CD4-positive, alpha-beta memory T cell (primary cell): ENCODE data around the gene PEF1. TPM values are rescaled to one million over a fixed set of nuclear protein-coding genes. Genes with fewer than 3 reads are reported as not detected.
A peak's percentile ranks its signal among the peaks of the same experiment; 100 is the strongest.

Experiments
- CTCF ChIA-PET: fragments of 350-600 bp; sonication (Branson Sonifier 250); formaldehyde crosslinking; loops from one replicate; lab custom pipeline; 2021; ENCODE audit warnings: inconsistent platforms; ENCODE audit not compliant: partially characterized antibody; lab: Charles Lee
- POLR2A ChIA-PET: fragments of 350-600 bp; sonication (Branson Sonifier 250); formaldehyde crosslinking; loops from one replicate; lab custom pipeline; 2021; ENCODE audit not compliant: partially characterized antibody; lab: Charles Lee
- DNase-seq, 5 donors: peaks; one replicate each; pipeline versions ENCODE4 v3.0.0 to v3.0.0-alpha.2; 2020 to 2022; ENCODE audit warnings: mixed read lengths in 1 of 5
- H3K27ac ChIP-seq: one replicate; pipeline ENCODE4 v1.7.0; 2013; ENCODE audit warnings: low read depth, low read length
- H3K27me3 ChIP-seq: 2 replicates; pipeline ENCODE4 v1.7.0; 2013; ENCODE audit warnings: mild to moderate bottlenecking, low read length, moderate library complexity; ENCODE audit not compliant: insufficient read depth
- H3K36me3 ChIP-seq: 2 replicates; pipeline ENCODE4 v1.7.0; 2013; ENCODE audit warnings: mild to moderate bottlenecking, low read length, moderate library complexity; ENCODE audit not compliant: insufficient read depth
- H3K4me1 ChIP-seq: 2 replicates; pipeline ENCODE4 v1.7.0; 2013; ENCODE audit warnings: mild to moderate bottlenecking, low read length, moderate library complexity; ENCODE audit not compliant: insufficient read depth
- H3K4me3 ChIP-seq, 2 donors: one replicate each; pipeline ENCODE4 v1.7.0; 2013; ENCODE audit warnings: low read length in 2 of 2, mild to moderate bottlenecking in 1 of 2
- H3K9me3 ChIP-seq, 2 donors: one replicate each; pipeline ENCODE4 v1.7.0; 2013; ENCODE audit warnings: low read length in 2 of 2, control low read depth in 1 of 2; ENCODE audit not compliant: control insufficient read depth in 1 of 2
- H3K27ac Mint-ChIP-seq, 7 donors: one replicate each; pipeline ENCODE4 v1.8.0; 2020 to 2021; ENCODE audit warnings: mixed read lengths in 7 of 7, mild to moderate bottlenecking in 6 of 7, inconsistent platforms in 3 of 7, moderate library complexity in 3 of 7
- H3K27me3 Mint-ChIP-seq, 2 donors: one replicate each; pipeline ENCODE4 v1.8.0; 2020 to 2021; ENCODE audit warnings: mixed read lengths in 2 of 2
- H3K36me3 Mint-ChIP-seq, 2 donors: one replicate each; pipeline ENCODE4 v1.8.0; 2020 to 2021; ENCODE audit warnings: mixed read lengths in 2 of 2, inconsistent platforms in 1 of 2, mild to moderate bottlenecking in 1 of 2
- H3K4me1 Mint-ChIP-seq, 4 donors: one replicate each; pipeline ENCODE4 v1.8.0; 2020 to 2021; ENCODE audit warnings: mixed read lengths in 4 of 4, mild to moderate bottlenecking in 1 of 4
- H3K4me3 Mint-ChIP-seq, 8 donors: one replicate each; pipeline ENCODE4 v1.8.0; 2020 to 2021; ENCODE audit warnings: mixed read lengths in 8 of 8, mild to moderate bottlenecking in 7 of 8, moderate library complexity in 6 of 8, inconsistent platforms in 3 of 8
- H3K9me3 Mint-ChIP-seq, 8 donors: one replicate each; pipeline ENCODE4 v1.8.0; 2020 to 2021; ENCODE audit warnings: mixed read lengths in 8 of 8, mild to moderate bottlenecking in 5 of 8, inconsistent platforms in 3 of 8, moderate library complexity in 1 of 8
- intact Hi-C: fragments of 100-400 bp; cut with micrococcal nuclease; formaldehyde crosslinking; loops from one replicate; pipeline ENCODE4 v1.15.1; 2023
- polyA plus RNA-seq, 2 donors: library from polyadenylated mRNA; unstranded; fragments of 300-500 nt; fragmentation: Illumina TruSeq; gene quantifications; one replicate each; pipeline ENCODE4 v1.2.3, GENCODE V29; 2021
- total RNA-seq, 2 experiments: library from RNA; stranded (reverse); gene quantifications; one replicate each; pipeline ENCODE4 v1.2.3, GENCODE V29; 2021

PEF1 gene
- total and polyA plus RNA-seq, 4 experiments from 2014 or later, result 39.1 to 124 (median 63.2) TPM

DNA sequence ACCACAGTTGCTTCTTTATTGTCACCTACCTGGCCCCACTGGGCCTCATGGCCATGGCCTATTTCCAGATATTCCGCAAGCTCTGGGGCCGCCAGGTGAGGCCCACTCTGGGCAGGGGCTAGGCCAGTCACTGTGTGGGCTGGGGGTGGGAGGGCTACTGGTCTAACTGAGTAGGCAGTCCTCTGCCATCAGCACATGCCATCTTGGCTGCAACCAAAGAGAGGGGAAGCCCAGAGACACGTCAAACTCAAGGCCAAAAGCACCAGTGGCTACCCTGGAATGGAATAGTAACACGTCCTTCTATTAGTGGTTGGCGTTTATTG lies 23.2 kb downstream of the PEF1 start:
- Mint-ChIP-seq H3K9me3 (peaks cover 0 to 4% (median 0%) of the 10 kb centered on the region in 8 donors), H3K4me1 (peaks cover 7 to 15% (median 11%) of the 10 kb centered on the region in 4 donors), H3K27me3 (peaks cover 14 to 15% of the 10 kb centered on the region in 2 donors), H3K4me3 (no peak overlapping the region), H3K36me3 (peaks cover 0 to 6% of the 10 kb centered on the region in 2 donors), H3K27ac (no peak overlapping the region)
- no peaks in the 10 kb centered on the region for H3K36me3 ChIP-seq
- CTCF ChIA-PET, result no interaction called here
- intact Hi-C loops, result no loop called here
- no peak overlapping the region for H3K27ac ChIP-seq
- peaks cover 17% of the 10 kb centered on the region for H3K27me3 ChIP-seq
- POLR2A ChIA-PET, result no interaction called here
- H3K9me3 ChIP-seq, result no peaks in the 10 kb centered on the region
- H3K4me3 ChIP-seq, result no peak overlapping the region
- peak in 1 of 5 donors; percentile 1 for DNase-seq
- H3K4me1 ChIP-seq, result peaks cover 8% of the 10 kb centered on the region

- H3K36me3 ChIP-seq, result no peaks in the 10 kb centered on the region
- peaks cover 0 to 5% of the 10 kb centered on the region in 2 donors for H3K36me3 Mint-ChIP-seq
- intact Hi-C loops, result no loop called here
- peaks cover 0 to 4% (median 0%) of the 10 kb centered on the region in 8 donors for H3K9me3 Mint-ChIP-seq
- H3K4me1 ChIP-seq, result peaks cover 8% of the 10 kb centered on the region
- H3K27ac ChIP-seq, result no peak overlapping the region
- H3K4me3 ChIP-seq, result no peak overlapping the region
- H3K4me3 Mint-ChIP-seq, result no peak overlapping the region
- ChIA-PET POLR2A (no interaction called here), CTCF (no interaction called here)
- peaks cover 17 to 19% of the 10 kb centered on the region in 2 donors for H3K27me3 Mint-ChIP-seq
- peaks cover 7 to 15% (median 11%) of the 10 kb centered on the region in 4 donors for H3K4me1 Mint-ChIP-seq
- no peaks in the 10 kb centered on the region for H3K9me3 ChIP-seq
- peaks cover 17% of the 10 kb centered on the region for H3K27me3 ChIP-seq
- no peak overlapping the region for H3K27ac Mint-ChIP-seq
- peak in 1 of 5 donors; percentile 5 for DNase-seq
These were observed 23.8 kb downstream of the PEF1 start for GRCh38 chr1:31620631-31621497.

GRCh38 chr1:31618916-31619846 lies 25.5 kb downstream of the PEF1 start:
- no peak for DNase-seq
- peaks cover 17% of the 10 kb centered on the region for H3K27me3 ChIP-seq
- H3K4me1 Mint-ChIP-seq, result peaks cover 7 to 15% (median 11%) of the 10 kb centered on the region in 4 donors
- intact Hi-C loops, result no loop called here
- H3K4me3 Mint-ChIP-seq, result peak overlapping the region in 4 of 8 donors; percentile 8 to 36 (median 22)
- no peak overlapping the region for H3K27ac Mint-ChIP-seq
- H3K9me3 ChIP-seq, result no peaks in the 10 kb centered on the region
- H3K27me3 Mint-ChIP-seq, result peaks cover 18 to 29% of the 10 kb centered on the region in 2 donors
- ChIA-PET POLR2A (no interaction called here), CTCF (interaction anchor here (1.0 to 1.4 kb wide), 7 partner anchors 9 to 132 kb away, joined by 3 to 6 read pairs (median 4); partner anchors contain the start of gene PEF1)
- peaks cover 8% of the 10 kb centered on the region for H3K4me1 ChIP-seq
- H3K27ac ChIP-seq, result no peak overlapping the region
- peaks cover 0 to 4% (median 0%) of the 10 kb centered on the region in 8 donors for H3K9me3 Mint-ChIP-seq
- no peaks in the 10 kb centered on the region for H3K36me3 ChIP-seq
- peaks cover 0 to 5% of the 10 kb centered on the region in 2 donors for H3K36me3 Mint-ChIP-seq
- H3K4me3 ChIP-seq, result no peak overlapping the region

- peak; percentile 24 to 51 (median 33) for DNase-seq
- CTCF ChIA-PET, result interaction anchor here (1.0 to 1.4 kb wide), 7 partner anchors 8 to 133 kb away, joined by 3 to 6 read pairs (median 4); partner anchors contain the start of gene PEF1
- Histone ChIP-seq H3K27ac (no peak overlapping the region), H3K9me3 (no peaks in the 10 kb centered on the region), H3K4me1 (peaks cover 8% of the 10 kb centered on the region), H3K27me3 (peaks cover 17% of the 10 kb centered on the region), H3K4me3 (peak overlapping the region in 1 of 2 donors; percentile 35), H3K36me3 (no peaks in the 10 kb centered on the region)
- H3K27me3 Mint-ChIP-seq, result peaks cover 18 to 29% of the 10 kb centered on the region in 2 donors
- POLR2A ChIA-PET, result no interaction called here
- H3K4me3 Mint-ChIP-seq, result peak overlapping the region in 7 of 8 donors; percentile 17 to 52 (median 46)
- peaks cover 0 to 4% (median 0%) of the 10 kb centered on the region in 8 donors for H3K9me3 Mint-ChIP-seq
- H3K36me3 Mint-ChIP-seq, result no peaks in the 10 kb centered on the region
- intact Hi-C loops, result no loop called here
- no peak overlapping the region for H3K27ac Mint-ChIP-seq
- peaks cover 6 to 14% (median 8%) of the 10 kb centered on the region in 4 donors for H3K4me1 Mint-ChIP-seq
These were observed 26.5 kb downstream of the PEF1 start for GRCh38 chr1:31617916-31618746.

GRCh38 chr1:31617218-31617915 lies 27.3 kb downstream of the PEF1 start, which contains the start of gene HCRTR1:
TSS of gene HCRTR1 (plus strand) at chr1:31617689. CDS start at chr1:31619193, 1,504 bp downstream.
- Mint-ChIP-seq H3K27ac (peak within 1 kb of the TSS in 2 of 7 donors; percentile 59 to 63), H3K36me3 (no peaks in the 10 kb centered on the region), H3K4me3 (peak within 1 kb of the TSS; percentile 52 to 72 (median 64)), H3K27me3 (peaks cover 18 to 33% of the 10 kb centered on the region in 2 donors), H3K4me1 (peaks cover 6 to 14% (median 8%) of the 10 kb centered on the region in 4 donors), H3K9me3 (peaks cover 0 to 4% (median 0%) of the 10 kb centered on the region in 8 donors)
- Histone ChIP-seq H3K27me3 (peaks cover 17% of the 10 kb centered on the region), H3K4me3 (peak within 1 kb of the TSS in 1 of 2 donors; percentile 35), H3K27ac (no peak within 1 kb of the TSS), H3K4me1 (peaks cover 8% of the 10 kb centered on the region), H3K9me3 (no peaks in the 10 kb centered on the region), H3K36me3 (no peaks in the 10 kb centered on the region)
- CTCF ChIA-PET, result interaction anchor here (0.6 to 1.4 kb wide), 5 partner anchors 8 to 1308 kb away, joined by 3 to 6 read pairs (median 4); no protein-coding TSS in a partner anchor
- intact Hi-C loops, result no loop called here
- no peak for DNase-seq
- POLR2A ChIA-PET, result interaction anchor here (1.0 kb wide), 1 partner anchor 12 kb away, joined by 4 read pairs; no protein-coding TSS in a partner anchor

GRCh38 chr1:31615939-31616338 lies 28.7 kb downstream of the PEF1 start:
- peaks cover 8% of the 10 kb centered on the region for H3K4me1 ChIP-seq
- Mint-ChIP-seq H3K27me3 (peaks cover 18 to 36% of the 10 kb centered on the region in 2 donors), H3K4me3 (peak overlapping the region in 2 of 8 donors; percentile 17 to 48), H3K4me1 (peaks cover 4 to 14% (median 8%) of the 10 kb centered on the region in 4 donors), H3K9me3 (peaks cover 0 to 4% (median 0%) of the 10 kb centered on the region in 8 donors), H3K27ac (peak overlapping the region in 1 of 7 donors; percentile 59), H3K36me3 (no peaks in the 10 kb centered on the region)
- H3K9me3 ChIP-seq, result no peaks in the 10 kb centered on the region
- peaks cover 17% of the 10 kb centered on the region for H3K27me3 ChIP-seq
- no peak overlapping the region for H3K27ac ChIP-seq
- no peaks in the 10 kb centered on the region for H3K36me3 ChIP-seq
- H3K4me3 ChIP-seq, result no peak overlapping the region
- POLR2A ChIA-PET, result no interaction called here
- intact Hi-C loops, result no loop called here
- no peak for DNase-seq
- CTCF ChIA-PET, result interaction anchor here (1.4 kb wide), 1 partner anchor 25 kb away, joined by 6 read pairs; no protein-coding TSS in a partner anchor
